Subcutaneous adipose tissue (tissue), 4 donors: ENCODE data around the gene PCDHGC4. TPM values are rescaled to one million over a fixed set of nuclear protein-coding genes. Genes with fewer than 3 reads are reported as not detected.

Experiments
- total RNA-seq, 4 donors: library from RNA; depleted of rRNA; stranded (reverse); fragments of >200 nt; gene quantifications; one replicate each; pipeline ENCODE4 v1.1.0, GENCODE V29; 2016
- TF ChIP-seq, protein P1 (sequence below): fragments of 450-650 bp; IDR thresholded peaks from one replicate; pipeline ENCODE4 v1.5.1; 2016; ENCODE audit warnings: low read depth, mild to moderate bottlenecking, control low read depth, antibody characterized with exemption, moderate library complexity

Gene PCDHGC4
- total RNA-seq, 4 donors from 2014 or later, result 1.0 to 10.9 (median 1.9) TPM

- TF ChIP-seq, protein P1, sequence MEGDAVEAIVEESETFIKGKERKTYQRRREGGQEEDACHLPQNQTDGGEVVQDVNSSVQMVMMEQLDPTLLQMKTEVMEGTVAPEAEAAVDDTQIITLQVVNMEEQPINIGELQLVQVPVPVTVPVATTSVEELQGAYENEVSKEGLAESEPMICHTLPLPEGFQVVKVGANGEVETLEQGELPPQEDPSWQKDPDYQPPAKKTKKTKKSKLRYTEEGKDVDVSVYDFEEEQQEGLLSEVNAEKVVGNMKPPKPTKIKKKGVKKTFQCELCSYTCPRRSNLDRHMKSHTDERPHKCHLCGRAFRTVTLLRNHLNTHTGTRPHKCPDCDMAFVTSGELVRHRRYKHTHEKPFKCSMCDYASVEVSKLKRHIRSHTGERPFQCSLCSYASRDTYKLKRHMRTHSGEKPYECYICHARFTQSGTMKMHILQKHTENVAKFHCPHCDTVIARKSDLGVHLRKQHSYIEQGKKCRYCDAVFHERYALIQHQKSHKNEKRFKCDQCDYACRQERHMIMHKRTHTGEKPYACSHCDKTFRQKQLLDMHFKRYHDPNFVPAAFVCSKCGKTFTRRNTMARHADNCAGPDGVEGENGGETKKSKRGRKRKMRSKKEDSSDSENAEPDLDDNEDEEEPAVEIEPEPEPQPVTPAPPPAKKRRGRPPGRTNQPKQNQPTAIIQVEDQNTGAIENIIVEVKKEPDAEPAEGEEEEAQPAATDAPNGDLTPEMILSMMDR, result no peak
Measured at GRCh38 chr5:141510160-141510559, 25.3 kb downstream of the PCDHGC4 start.

- TF ChIP-seq, protein P1, result no peak
Measured at GRCh38 chr5:141510850-141511601, 26.2 kb downstream of the PCDHGC4 start.

DNA sequence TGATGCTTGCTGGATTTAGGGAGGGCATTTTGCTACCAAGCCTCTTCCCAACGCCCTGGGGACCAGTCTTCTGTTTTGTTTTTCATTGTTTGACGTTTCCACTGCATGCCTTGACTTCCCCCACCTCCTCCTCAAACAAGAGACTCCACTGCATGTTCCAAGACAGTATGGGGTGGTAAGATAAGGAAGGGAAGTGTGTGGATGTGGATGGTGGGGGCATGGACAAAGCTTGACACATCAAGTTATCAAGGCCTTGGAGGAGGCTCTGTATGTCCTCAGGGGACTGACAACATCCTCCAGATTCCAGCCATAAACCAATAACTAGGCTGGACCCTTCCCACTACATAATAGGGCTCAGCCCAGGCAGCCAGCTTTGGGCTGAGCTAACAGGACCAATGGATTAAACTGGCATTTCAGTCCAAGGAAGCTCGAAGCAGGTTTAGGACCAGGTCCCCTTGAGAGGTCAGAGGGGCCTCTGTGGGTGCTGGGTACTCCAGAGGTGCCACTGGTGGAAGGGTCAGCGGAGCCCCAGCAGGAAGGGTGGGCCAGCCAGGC is 27.0 kb downstream of the PCDHGC4 start:
- TF ChIP-seq, protein P1, result no peak

DNA sequence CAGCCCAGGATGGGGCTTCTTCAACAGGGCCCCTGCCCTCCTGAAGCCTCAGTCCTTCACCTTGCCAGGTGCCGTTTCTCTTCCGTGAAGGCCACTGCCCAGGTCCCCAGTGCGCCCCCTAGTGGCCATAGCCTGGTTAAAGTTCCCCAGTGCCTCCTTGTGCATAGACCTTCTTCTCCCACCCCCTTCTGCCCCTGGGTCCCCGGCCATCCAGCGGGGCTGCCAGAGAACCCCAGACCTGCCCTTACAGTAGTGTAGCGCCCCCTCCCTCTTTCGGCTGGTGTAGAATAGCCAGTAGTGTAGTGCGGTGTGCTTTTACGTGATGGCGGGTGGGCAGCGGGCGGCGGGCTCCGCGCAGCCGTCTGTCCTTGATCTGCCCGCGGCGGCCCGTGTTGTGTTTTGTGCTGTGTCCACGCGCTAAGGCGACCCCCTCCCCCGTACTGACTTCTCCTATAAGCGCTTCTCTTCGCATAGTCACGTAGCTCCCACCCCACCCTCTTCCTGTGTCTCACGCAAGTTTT is 27.6 kb downstream of the PCDHGC4 start:
- TF ChIP-seq, protein P1, result no peak

GRCh38 chr5:141512911-141513626 is 28.2 kb downstream of the PCDHGC4 start:
- TF ChIP-seq, protein P1, result no peak

GRCh38 chr5:141513627-141514329 is 28.9 kb downstream of the PCDHGC4 start:
- TF ChIP-seq, protein P1, result no peak
